GM18858 (cell line): ENCODE measurements around the gene DMXL1.

ENCODE experiments used
- ATAC-seq: cut with Tn5 transposase; IDR thresholded peaks from one replicate; pipeline ENCODE4 v1.9.1; 2021; ENCODE audit not compliant: unreplicated experiment

The DMXL1 gene

GRCh38 chr5:119268387-119269060 lies 197.6 kb downstream of the DMXL1 start:
- ATAC-seq: peak; percentile 61

GRCh38 chr5:119269061-119269944 lies 198.4 kb downstream of the DMXL1 start:
- ATAC-seq: peak; percentile 1

- ATAC-seq: no peak
Measured at GRCh38 chr5:119270121-119270565, 199.3 kb downstream of the DMXL1 start.

GRCh38 chr5:119270960-119271757 lies 200.3 kb downstream of the DMXL1 start:
- ATAC-seq: no peak

GRCh38 chr5:119271758-119272730 lies 201.2 kb downstream of the DMXL1 start:
- ATAC-seq: no peak

- ATAC-seq: no peak
Measured at GRCh38 chr5:119273391-119273839, 202.5 kb downstream of the DMXL1 start.

- no peak for ATAC-seq
Measured at GRCh38 chr5:119274030-119274766, 203.3 kb downstream of the DMXL1 start.

- peak; percentile 44 for ATAC-seq
Measured at GRCh38 chr5:119274767-119275130, 203.9 kb downstream of the DMXL1 start.

GRCh38 chr5:119275146-119275545 lies 204.3 kb downstream of the DMXL1 start:
- peak; percentile 14 for ATAC-seq

GRCh38 chr5:119275601-119276173 lies 204.8 kb downstream of the DMXL1 start:
- ATAC-seq: peak; percentile 59

GRCh38 chr5:119276978-119277377 lies 206.1 kb downstream of the DMXL1 start:
- ATAC-seq: peak; percentile 16

GRCh38 chr5:119279093-119279492 lies 208.2 kb downstream of the DMXL1 start:
- ATAC-seq: no peak

- ATAC-seq: no peak
Measured at GRCh38 chr5:119280380-119280779, 209.5 kb downstream of the DMXL1 start.

- ATAC-seq: no peak
Measured at GRCh38 chr5:119282628-119283027, 211.7 kb downstream of the DMXL1 start.

- ATAC-seq: no peak
Measured at GRCh38 chr5:119284031-119284430, 213.1 kb downstream of the DMXL1 start.

- no peak for ATAC-seq
Measured at GRCh38 chr5:119285070-119285916, 214.4 kb downstream of the DMXL1 start.

- no peak for ATAC-seq
Measured at GRCh38 chr5:119286511-119287488, 215.9 kb downstream of the DMXL1 start.
